MCF 10A (cell line): ENCODE measurements around the gene RIGI. TPM values are rescaled to one million over a fixed set of nuclear protein-coding genes. Genes with fewer than 3 reads are reported as not detected.
A peak's percentile ranks its signal among the peaks of the same experiment; 100 is the strongest.

Experiments used
- BruUV-seq: library from RNA; stranded (reverse); fragments of 400-500 nt; replicated peaks from 2 replicates; lab custom pipeline; 2021; lab: Mats Ljungman, UMichigan
- CTCF ChIA-PET: fragments of 300-600 bp; sonication (Branson Sonifier 250); formaldehyde crosslinking; extraction: SDS; loops from one replicate; lab custom pipeline; 2021; ENCODE audit warnings: antibody characterized with exemption, inconsistent platforms; lab: Yijun Ruan, JAX
- POLR2A ChIA-PET: fragments of 300-600, 350-650 bp; sonication (Branson Sonifier 250); formaldehyde crosslinking; extraction: SDS; loops from one replicate; lab custom pipeline; 2020; ENCODE audit warnings: antibody characterized with exemption, inconsistent platforms; lab: Yijun Ruan, JAX
- DNase-seq: peaks from one replicate; pipeline ENCODE4 v3.0.0-alpha.2; 2018; ENCODE audit not compliant: unreplicated experiment
- H3K27ac Mint-ChIP-seq: one replicate; pipeline ENCODE4 v1.8.0; 2022; ENCODE audit warnings: mild to moderate bottlenecking, low read depth, mixed read lengths; ENCODE audit not compliant: unreplicated experiment
- H3K27me3 Mint-ChIP-seq: one replicate; pipeline ENCODE4 v1.8.0; 2022; ENCODE audit warnings: mixed read lengths; ENCODE audit not compliant: insufficient read depth, unreplicated experiment
- H3K36me3 Mint-ChIP-seq: one replicate; pipeline ENCODE4 v1.8.0; 2022; ENCODE audit warnings: mild to moderate bottlenecking, moderate library complexity, mixed read lengths; ENCODE audit not compliant: insufficient read depth, unreplicated experiment
- H3K4me1 Mint-ChIP-seq: one replicate; pipeline ENCODE4 v1.8.0; 2022; ENCODE audit warnings: mixed read lengths; ENCODE audit not compliant: insufficient read depth, unreplicated experiment
- H3K4me3 Mint-ChIP-seq: one replicate; pipeline ENCODE4 v1.8.0; 2022; ENCODE audit warnings: mild to moderate bottlenecking, moderate library complexity, mixed read lengths; ENCODE audit not compliant: unreplicated experiment
- H3K9me3 Mint-ChIP-seq: one replicate; pipeline ENCODE4 v1.8.0; 2022; ENCODE audit warnings: mixed read lengths; ENCODE audit not compliant: unreplicated experiment
- CTCF ChIP-seq: fragments of 200-600 bp; IDR thresholded peaks from one replicate; pipeline ENCODE4 v1.8.0; 2022; ENCODE audit warnings: antibody characterized with exemption, mild to moderate bottlenecking; ENCODE audit not compliant: unreplicated experiment
- intact Hi-C: fragments of 100-400 bp; cut with micrococcal nuclease; formaldehyde crosslinking; loops from 2 replicates; pipeline ENCODE4 v1.14.1; 2022
- total RNA-seq: library from RNA; stranded (reverse); gene quantifications from 2 replicates; pipeline ENCODE4 v1.2.3, GENCODE V29; 2022

RIGI gene
- total RNA-seq, 1 experiment from 2014 or later = 3.2 TPM

GRCh38 chr9:32518276-32518675 lies 7.7 kb downstream of the RIGI start:
- no peak for TF ChIP-seq CTCF
- DNase-seq = no peak
- intact Hi-C loops = no loop called here
- Mint-ChIP-seq H3K4me3 (no peak overlapping the region), H3K9me3 (peaks cover 12% of the 10 kb centered on the region), H3K4me1 (peaks cover 2% of the 10 kb centered on the region), H3K27ac (no peak overlapping the region), H3K27me3 (no peaks in the 10 kb centered on the region), H3K36me3 (no peaks in the 10 kb centered on the region)
- ChIA-PET CTCF (no interaction called here), POLR2A (no interaction called here)
- no TSS peak for BruUV-seq

- intact Hi-C loops = no loop called here
- DNase-seq = no peak
- H3K27me3 Mint-ChIP-seq = no peaks in the 10 kb centered on the region
- no peaks in the 10 kb centered on the region for H3K36me3 Mint-ChIP-seq
- TF ChIP-seq CTCF = no peak
- no peaks in the 10 kb centered on the region for H3K4me1 Mint-ChIP-seq
- peaks cover 12% of the 10 kb centered on the region for H3K9me3 Mint-ChIP-seq
- H3K4me3 Mint-ChIP-seq = no peak overlapping the region
- ChIA-PET POLR2A (no interaction called here), CTCF (interaction anchor here (1.3 kb wide), 1 partner anchor 9 kb away, joined by 3 read pairs; the partner anchor contains the start of gene RIGI)
- H3K27ac Mint-ChIP-seq = no peak overlapping the region
- no TSS peak for BruUV-seq
Observed at GRCh38 chr9:32516241-32516640, 9.8 kb downstream of the RIGI start.

GRCh38 chr9:32508728-32509127 lies 17.3 kb downstream of the RIGI start:
- intact Hi-C loops = no loop called here
- no peaks in the 10 kb centered on the region for H3K36me3 Mint-ChIP-seq
- no TSS peak for BruUV-seq
- TF ChIP-seq CTCF = no peak
- no peak overlapping the region for H3K4me3 Mint-ChIP-seq
- no peaks in the 10 kb centered on the region for H3K4me1 Mint-ChIP-seq
- POLR2A ChIA-PET = interaction anchor here (1.1 kb wide), 1 partner anchor 129 kb away, joined by 3 read pairs; no protein-coding TSS in a partner anchor
- H3K27ac Mint-ChIP-seq = no peak overlapping the region
- CTCF ChIA-PET = interaction anchor here (0.6 to 1.7 kb wide), 3 partner anchors 17 to 130 kb away, joined by 6 to 11 read pairs (median 9); partner anchors contain the start of gene RIGI
- no peaks in the 10 kb centered on the region for H3K27me3 Mint-ChIP-seq
- no peak for DNase-seq
- no peaks in the 10 kb centered on the region for H3K9me3 Mint-ChIP-seq

- intact Hi-C loops = no loop called here
- ChIA-PET CTCF (interaction anchor here (1.0 kb wide), 2 partner anchors 70 to 74 kb away, joined by 3 to 4 read pairs; no protein-coding TSS in a partner anchor), POLR2A (no interaction called here)
- peaks cover 7% of the 10 kb centered on the region for H3K4me1 Mint-ChIP-seq
- H3K4me3 Mint-ChIP-seq = no peak overlapping the region
- H3K9me3 Mint-ChIP-seq = no peaks in the 10 kb centered on the region
- DNase-seq = no peak
- no TSS peak for BruUV-seq
- no peaks in the 10 kb centered on the region for H3K27me3 Mint-ChIP-seq
- H3K36me3 Mint-ChIP-seq = no peaks in the 10 kb centered on the region
- H3K27ac Mint-ChIP-seq = peak overlapping the region; percentile 47
- TF ChIP-seq CTCF = no peak
Observed at GRCh38 chr9:32503008-32503407, 23.0 kb downstream of the RIGI start.
